Measurements from ENCODE around the gene PPM1H.

PPM1H gene

DNA sequence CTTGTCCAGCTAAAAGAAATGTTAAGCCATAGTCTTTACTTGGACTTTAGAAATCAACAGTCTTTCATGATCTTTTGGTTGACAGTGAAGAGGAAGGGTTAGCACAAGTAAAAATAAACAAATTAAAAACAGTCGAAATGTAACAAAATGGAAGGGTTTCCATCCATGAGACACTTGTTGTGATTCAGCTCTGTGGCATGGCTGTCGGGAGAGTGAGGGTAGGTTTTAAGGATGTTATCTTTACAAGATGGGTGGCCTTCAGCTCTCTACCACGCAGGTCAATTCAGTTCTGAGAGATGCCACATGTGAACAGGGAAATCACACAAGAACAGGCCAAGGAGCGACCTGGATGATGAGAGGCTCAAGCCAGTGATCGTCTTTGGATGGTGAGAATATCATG is 180.2 kb downstream of the PPM1H start:
- Histone ChIP-seq H3K27ac (ENCODE audit: low read depth, low read length) (no peak overlapping the region), H3K4me3 (ENCODE audit: low read depth in 1 of 5, low read length in 5 of 5) (no peak overlapping the region), H3K9ac (ENCODE audit: low read length in 5 of 5) (no peak overlapping the region), H3K27me3 (ENCODE audit: control insufficient read depth in 5 of 5, insufficient read depth in 4 of 5, low read length in 5 of 5) (no peaks in the 10 kb centered on the region), H3K4me1 (ENCODE audit: control insufficient read depth in 5 of 5, insufficient read depth in 5 of 5, low read length in 5 of 5) (no peaks in the 10 kb centered on the region), H3K36me3 (ENCODE audit: control insufficient read depth in 5 of 5, insufficient read depth in 5 of 5, low read length in 5 of 5) (no peaks in the 10 kb centered on the region), H3K9me3 (ENCODE audit: control insufficient read depth in 5 of 5, low read length in 5 of 5) (no peaks in the 10 kb centered on the region)

DNA sequence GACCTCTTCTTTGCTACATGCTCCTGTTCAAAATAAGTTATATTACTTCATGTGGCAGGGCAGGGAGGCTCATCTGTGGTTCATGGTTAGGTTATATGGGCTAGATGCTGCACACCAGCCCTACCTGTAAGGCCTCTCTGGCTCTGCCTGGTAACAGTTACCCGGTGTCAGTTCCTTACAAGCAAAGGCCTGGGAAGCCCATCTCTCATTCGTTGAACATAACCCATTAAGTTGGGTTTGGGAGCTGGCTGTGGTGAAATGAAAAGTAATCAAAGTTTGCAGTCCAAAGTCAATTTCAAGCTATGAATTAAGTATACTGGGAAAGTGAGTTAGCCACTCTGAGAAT is 183.2 kb downstream of the PPM1H start:
- no peak overlapping the region for H3K9ac ChIP-seq (ENCODE audit: low read length in 5 of 5)
- H3K36me3 ChIP-seq (ENCODE audit: control insufficient read depth in 5 of 5, insufficient read depth in 5 of 5, low read length in 5 of 5) = no peaks in the 10 kb centered on the region
- no peaks in the 10 kb centered on the region for H3K9me3 ChIP-seq (ENCODE audit: control insufficient read depth in 5 of 5, low read length in 5 of 5)
- no peak overlapping the region for H3K4me3 ChIP-seq (ENCODE audit: low read depth in 1 of 5, low read length in 5 of 5)
- no peaks in the 10 kb centered on the region for H3K27me3 ChIP-seq (ENCODE audit: control insufficient read depth in 5 of 5, insufficient read depth in 4 of 5, low read length in 5 of 5)
- no peak overlapping the region for H3K27ac ChIP-seq (ENCODE audit: low read depth, low read length)
- H3K4me1 ChIP-seq (ENCODE audit: control insufficient read depth in 5 of 5, insufficient read depth in 5 of 5, low read length in 5 of 5) = no peaks in the 10 kb centered on the region

DNA sequence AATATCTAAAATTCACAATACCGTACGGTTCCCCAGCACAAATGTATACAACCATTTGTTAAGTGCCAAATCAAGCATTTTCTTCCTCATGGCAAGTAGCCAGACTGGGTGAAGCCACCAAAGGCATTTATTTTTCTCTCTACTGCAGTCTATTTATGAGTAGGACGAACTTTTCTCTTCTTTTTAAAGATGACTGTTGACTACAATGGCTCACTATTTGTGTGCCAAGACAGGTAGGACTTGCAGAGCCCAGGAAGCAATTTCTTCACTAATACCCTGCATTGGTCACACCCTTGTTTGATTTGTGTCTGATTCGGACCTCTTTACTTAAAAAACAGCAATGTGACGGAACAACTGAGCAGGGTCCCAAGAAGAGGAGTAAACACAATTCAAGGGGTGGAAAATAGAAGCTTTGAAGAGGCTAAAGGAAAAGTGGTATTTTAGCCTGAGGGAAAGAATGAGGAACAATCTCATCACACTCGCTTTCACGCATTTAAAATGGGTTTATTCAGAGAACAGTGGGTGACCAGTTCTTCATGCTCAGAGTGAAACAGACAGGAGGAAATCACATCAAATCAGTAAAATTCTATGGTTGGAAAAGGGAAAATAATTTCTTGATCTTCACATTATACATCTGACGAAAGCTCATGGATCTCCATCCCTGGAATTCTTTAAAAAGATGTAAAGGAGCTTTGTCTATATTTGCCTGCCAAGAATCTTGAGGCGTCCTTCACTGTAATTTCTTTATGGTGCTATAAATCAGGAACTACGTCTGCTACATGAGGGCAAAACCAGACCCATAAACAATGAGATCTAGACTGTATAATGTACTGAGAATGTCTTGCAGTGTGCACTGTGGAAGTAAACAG is 183.8 kb downstream of the PPM1H start:
- Histone ChIP-seq H3K9me3 (ENCODE audit: control insufficient read depth in 5 of 5, low read length in 5 of 5) (no peaks in the 10 kb centered on the region), H3K27me3 (ENCODE audit: control insufficient read depth in 5 of 5, insufficient read depth in 4 of 5, low read length in 5 of 5) (no peaks in the 10 kb centered on the region), H3K9ac (ENCODE audit: low read length in 5 of 5) (no peak overlapping the region), H3K4me3 (ENCODE audit: low read depth in 1 of 5, low read length in 5 of 5) (no peak overlapping the region), H3K36me3 (ENCODE audit: control insufficient read depth in 5 of 5, insufficient read depth in 5 of 5, low read length in 5 of 5) (no peaks in the 10 kb centered on the region), H3K4me1 (ENCODE audit: control insufficient read depth in 5 of 5, insufficient read depth in 5 of 5, low read length in 5 of 5) (no peaks in the 10 kb centered on the region), H3K27ac (ENCODE audit: low read depth, low read length) (no peak overlapping the region)

- no peak overlapping the region for H3K27ac ChIP-seq (ENCODE audit: low read depth, low read length)
- H3K9ac ChIP-seq (ENCODE audit: low read length in 5 of 5) = no peak overlapping the region
- H3K36me3 ChIP-seq (ENCODE audit: control insufficient read depth in 5 of 5, insufficient read depth in 5 of 5, low read length in 5 of 5) = no peaks in the 10 kb centered on the region
- no peaks in the 10 kb centered on the region for H3K27me3 ChIP-seq (ENCODE audit: control insufficient read depth in 5 of 5, insufficient read depth in 4 of 5, low read length in 5 of 5)
- no peak overlapping the region for H3K4me3 ChIP-seq (ENCODE audit: low read depth in 1 of 5, low read length in 5 of 5)
- peaks cover 0 to 3% (median 0%) of the 10 kb centered on the region in 5 donors for H3K4me1 ChIP-seq (ENCODE audit: control insufficient read depth in 5 of 5, insufficient read depth in 5 of 5, low read length in 5 of 5)
- H3K9me3 ChIP-seq (ENCODE audit: control insufficient read depth in 5 of 5, low read length in 5 of 5) = no peaks in the 10 kb centered on the region
Measured at GRCh38 chr12:62749586-62749985, 185.4 kb downstream of the PPM1H start.

GRCh38 chr12:62748941-62749468 is 185.9 kb downstream of the PPM1H start:
- Histone ChIP-seq H3K4me1 (ENCODE audit: control insufficient read depth in 5 of 5, insufficient read depth in 5 of 5, low read length in 5 of 5) (peaks cover 0 to 5% (median 0%) of the 10 kb centered on the region in 5 donors), H3K27me3 (ENCODE audit: control insufficient read depth in 5 of 5, insufficient read depth in 4 of 5, low read length in 5 of 5) (no peaks in the 10 kb centered on the region), H3K9ac (ENCODE audit: low read length in 5 of 5) (no peak overlapping the region), H3K27ac (ENCODE audit: low read depth, low read length) (no peak overlapping the region), H3K4me3 (ENCODE audit: low read depth in 1 of 5, low read length in 5 of 5) (no peak overlapping the region), H3K36me3 (ENCODE audit: control insufficient read depth in 5 of 5, insufficient read depth in 5 of 5, low read length in 5 of 5) (no peaks in the 10 kb centered on the region), H3K9me3 (ENCODE audit: control insufficient read depth in 5 of 5, low read length in 5 of 5) (no peaks in the 10 kb centered on the region)

- Histone ChIP-seq H3K4me3 (ENCODE audit: low read depth in 1 of 5, low read length in 5 of 5) (no peak overlapping the region), H3K9ac (ENCODE audit: low read length in 5 of 5) (no peak overlapping the region), H3K27me3 (ENCODE audit: control insufficient read depth in 5 of 5, insufficient read depth in 4 of 5, low read length in 5 of 5) (no peaks in the 10 kb centered on the region), H3K9me3 (ENCODE audit: control insufficient read depth in 5 of 5, low read length in 5 of 5) (no peaks in the 10 kb centered on the region), H3K4me1 (ENCODE audit: control insufficient read depth in 5 of 5, insufficient read depth in 5 of 5, low read length in 5 of 5) (peaks cover 0 to 5% (median 0%) of the 10 kb centered on the region in 5 donors), H3K27ac (ENCODE audit: low read depth, low read length) (no peak overlapping the region), H3K36me3 (ENCODE audit: control insufficient read depth in 5 of 5, insufficient read depth in 5 of 5, low read length in 5 of 5) (no peaks in the 10 kb centered on the region)
Measured at GRCh38 chr12:62744551-62744950, 190.4 kb downstream of the PPM1H start.

GRCh38 chr12:62739266-62740015 is 195.5 kb downstream of the PPM1H start:
- Histone ChIP-seq H3K27ac (ENCODE audit: low read depth, low read length) (no peak overlapping the region), H3K4me3 (ENCODE audit: low read depth in 1 of 5, low read length in 5 of 5) (no peak overlapping the region), H3K9ac (ENCODE audit: low read length in 5 of 5) (no peak overlapping the region), H3K36me3 (ENCODE audit: control insufficient read depth in 5 of 5, insufficient read depth in 5 of 5, low read length in 5 of 5) (peaks cover 0 to 3% (median 0%) of the 10 kb centered on the region in 5 donors), H3K9me3 (ENCODE audit: control insufficient read depth in 5 of 5, low read length in 5 of 5) (no peaks in the 10 kb centered on the region), H3K27me3 (ENCODE audit: control insufficient read depth in 5 of 5, insufficient read depth in 4 of 5, low read length in 5 of 5) (no peaks in the 10 kb centered on the region), H3K4me1 (ENCODE audit: control insufficient read depth in 5 of 5, insufficient read depth in 5 of 5, low read length in 5 of 5) (peaks cover 0 to under 1% (median 0%) of the 10 kb centered on the region in 5 donors)

- no peak overlapping the region for H3K9ac ChIP-seq (ENCODE audit: low read length in 5 of 5)
- no peaks in the 10 kb centered on the region for H3K27me3 ChIP-seq (ENCODE audit: control insufficient read depth in 5 of 5, insufficient read depth in 4 of 5, low read length in 5 of 5)
- no peak overlapping the region for H3K4me3 ChIP-seq (ENCODE audit: low read depth in 1 of 5, low read length in 5 of 5)
- no peak overlapping the region for H3K27ac ChIP-seq (ENCODE audit: low read depth, low read length)
- H3K4me1 ChIP-seq (ENCODE audit: control insufficient read depth in 5 of 5, insufficient read depth in 5 of 5, low read length in 5 of 5) = no peaks in the 10 kb centered on the region
- peaks cover 0 to 3% (median 0%) of the 10 kb centered on the region in 5 donors for H3K36me3 ChIP-seq (ENCODE audit: control insufficient read depth in 5 of 5, insufficient read depth in 5 of 5, low read length in 5 of 5)
- H3K9me3 ChIP-seq (ENCODE audit: control insufficient read depth in 5 of 5, low read length in 5 of 5) = no peaks in the 10 kb centered on the region
Measured at GRCh38 chr12:62738616-62739015, 196.3 kb downstream of the PPM1H start.

DNA sequence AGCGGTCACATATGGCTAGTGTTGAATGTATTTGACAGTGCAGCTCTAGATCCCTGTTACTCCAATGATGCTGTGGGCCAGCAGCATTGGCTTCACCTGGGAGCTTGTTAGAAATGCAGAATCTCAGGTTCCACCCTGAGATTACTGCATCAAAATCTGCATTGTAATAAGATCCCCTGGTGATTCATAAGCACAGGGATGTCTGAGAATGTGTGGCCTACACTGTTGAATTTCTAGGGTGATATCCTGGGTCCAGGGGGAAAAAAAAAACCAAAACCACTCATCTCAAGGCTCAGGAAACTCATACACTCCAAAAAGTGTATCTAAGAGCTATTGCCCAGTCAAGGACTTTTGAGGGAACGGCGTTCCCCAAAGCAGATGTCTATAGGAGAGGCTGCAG is 196.8 kb downstream of the PPM1H start:
- no peak overlapping the region for H3K4me3 ChIP-seq (ENCODE audit: low read depth in 1 of 5, low read length in 5 of 5)
- H3K9me3 ChIP-seq (ENCODE audit: control insufficient read depth in 5 of 5, low read length in 5 of 5) = no peaks in the 10 kb centered on the region
- no peaks in the 10 kb centered on the region for H3K27me3 ChIP-seq (ENCODE audit: control insufficient read depth in 5 of 5, insufficient read depth in 4 of 5, low read length in 5 of 5)
- no peak overlapping the region for H3K27ac ChIP-seq (ENCODE audit: low read depth, low read length)
- H3K36me3 ChIP-seq (ENCODE audit: control insufficient read depth in 5 of 5, insufficient read depth in 5 of 5, low read length in 5 of 5) = peaks cover 0 to 3% (median 0%) of the 10 kb centered on the region in 5 donors
- no peak overlapping the region for H3K9ac ChIP-seq (ENCODE audit: low read length in 5 of 5)
- H3K4me1 ChIP-seq (ENCODE audit: control insufficient read depth in 5 of 5, insufficient read depth in 5 of 5, low read length in 5 of 5) = peaks cover 0 to under 1% (median 0%) of the 10 kb centered on the region in 5 donors

GRCh38 chr12:62737615-62738014 is 197.3 kb downstream of the PPM1H start:
- Histone ChIP-seq H3K4me3 (ENCODE audit: low read depth in 1 of 5, low read length in 5 of 5) (no peak overlapping the region), H3K4me1 (ENCODE audit: control insufficient read depth in 5 of 5, insufficient read depth in 5 of 5, low read length in 5 of 5) (peaks cover 0 to 4% (median 0%) of the 10 kb centered on the region in 5 donors), H3K36me3 (ENCODE audit: control insufficient read depth in 5 of 5, insufficient read depth in 5 of 5, low read length in 5 of 5) (peaks cover 0 to 3% (median 0%) of the 10 kb centered on the region in 5 donors), H3K9ac (ENCODE audit: low read length in 5 of 5) (no peak overlapping the region), H3K27me3 (ENCODE audit: control insufficient read depth in 5 of 5, insufficient read depth in 4 of 5, low read length in 5 of 5) (no peaks in the 10 kb centered on the region), H3K27ac (ENCODE audit: low read depth, low read length) (no peak overlapping the region), H3K9me3 (ENCODE audit: control insufficient read depth in 5 of 5, low read length in 5 of 5) (no peaks in the 10 kb centered on the region)

All from subcutaneous abdominal adipose tissue (tissue), 5 donors.